22Rv1 (cell line): ENCODE data around the gene MYCBP.

ENCODE experiments used
- ZFX ChIP-seq: fragments of 450-650 bp; IDR thresholded peaks from 2 replicates; pipeline ENCODE4 v1.6.1; 2017; ENCODE audit warnings: antibody characterized with exemption, borderline replicate concordance
- TF ChIP-seq, protein P1 (sequence below): fragments of 450-650 bp; IDR thresholded peaks from 2 replicates; pipeline ENCODE4 v1.5.1; 2017; ENCODE audit warnings: mild to moderate bottlenecking

DNA sequence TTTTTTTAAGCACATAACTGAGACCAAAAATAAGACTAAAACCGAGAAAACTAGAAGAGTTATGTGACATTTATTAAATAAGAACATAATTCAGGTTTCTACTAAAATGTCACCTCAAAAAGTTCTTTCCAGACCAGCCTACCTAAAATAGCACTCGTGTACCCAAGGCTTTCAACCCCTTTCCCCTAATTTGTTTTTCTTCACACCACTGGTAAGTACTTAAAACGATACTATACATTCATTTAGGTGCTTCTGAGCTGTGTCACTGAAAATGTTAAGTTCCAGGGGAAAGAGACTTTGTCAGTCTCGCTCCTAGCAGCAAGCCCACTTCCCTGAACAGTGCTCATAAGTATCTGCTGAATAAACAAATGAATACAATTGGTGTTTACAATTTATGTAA, 20.4 kb downstream of the MYCBP start:
- TF ChIP-seq, protein P1, sequence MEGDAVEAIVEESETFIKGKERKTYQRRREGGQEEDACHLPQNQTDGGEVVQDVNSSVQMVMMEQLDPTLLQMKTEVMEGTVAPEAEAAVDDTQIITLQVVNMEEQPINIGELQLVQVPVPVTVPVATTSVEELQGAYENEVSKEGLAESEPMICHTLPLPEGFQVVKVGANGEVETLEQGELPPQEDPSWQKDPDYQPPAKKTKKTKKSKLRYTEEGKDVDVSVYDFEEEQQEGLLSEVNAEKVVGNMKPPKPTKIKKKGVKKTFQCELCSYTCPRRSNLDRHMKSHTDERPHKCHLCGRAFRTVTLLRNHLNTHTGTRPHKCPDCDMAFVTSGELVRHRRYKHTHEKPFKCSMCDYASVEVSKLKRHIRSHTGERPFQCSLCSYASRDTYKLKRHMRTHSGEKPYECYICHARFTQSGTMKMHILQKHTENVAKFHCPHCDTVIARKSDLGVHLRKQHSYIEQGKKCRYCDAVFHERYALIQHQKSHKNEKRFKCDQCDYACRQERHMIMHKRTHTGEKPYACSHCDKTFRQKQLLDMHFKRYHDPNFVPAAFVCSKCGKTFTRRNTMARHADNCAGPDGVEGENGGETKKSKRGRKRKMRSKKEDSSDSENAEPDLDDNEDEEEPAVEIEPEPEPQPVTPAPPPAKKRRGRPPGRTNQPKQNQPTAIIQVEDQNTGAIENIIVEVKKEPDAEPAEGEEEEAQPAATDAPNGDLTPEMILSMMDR, result no peak
- TF ChIP-seq ZFX, result no peak
